Stimulated activated naive B cell treated with anti-CD40 and anti-IgM and Interleukin-4, amounts not matched to agents 10 μg/mL and 1 μg/mL and 100 μg/mL, for 72 hours (primary cell): ENCODE results near the gene USP24.
A peak's percentile ranks its signal among the peaks of the same experiment; 100 is the strongest.
"Not testable (repeated sequence)": the region's sequence is repeated elsewhere in the genome, so short reads cannot be mapped to it uniquely, and the experiment has no call there.

Experiments used
- ATAC-seq, 2 donors: fragments of 150-1000 bp; cut with Tn5 transposase; replicated peaks; 2 replicates each; pipeline ENCODE4 v1.10.0; 2021; ENCODE audit warnings: moderate library complexity in 1 of 2
- DNase-seq: peaks from one replicate; pipeline ENCODE4 v3.0.0; 2021
- H3K27ac Mint-ChIP-seq: one replicate; pipeline ENCODE4 v1.8.0; 2022; ENCODE audit warnings: mild to moderate bottlenecking, mixed read lengths
- H3K27me3 Mint-ChIP-seq, 2 donors: one replicate each; pipeline ENCODE4 v1.8.0; 2022; ENCODE audit warnings: mixed read lengths in 2 of 2
- H3K36me3 Mint-ChIP-seq, 2 donors: one replicate each; pipeline ENCODE4 v1.8.0; 2022; ENCODE audit warnings: mixed read lengths in 2 of 2, mild to moderate bottlenecking in 1 of 2
- H3K4me1 Mint-ChIP-seq, 2 donors: one replicate each; pipeline ENCODE4 v1.8.0; 2022; ENCODE audit warnings: mixed read lengths in 2 of 2, mild to moderate bottlenecking in 1 of 2
- H3K4me3 Mint-ChIP-seq, 2 donors: one replicate each; pipeline ENCODE4 v1.8.0; 2022; ENCODE audit warnings: mild to moderate bottlenecking in 2 of 2, mixed read lengths in 2 of 2, moderate library complexity in 1 of 2
- H3K9me3 Mint-ChIP-seq, 2 donors: one replicate each; pipeline ENCODE4 v1.8.0; 2022; ENCODE audit warnings: mixed read lengths in 2 of 2, mild to moderate bottlenecking in 1 of 2

USP24 gene

DNA sequence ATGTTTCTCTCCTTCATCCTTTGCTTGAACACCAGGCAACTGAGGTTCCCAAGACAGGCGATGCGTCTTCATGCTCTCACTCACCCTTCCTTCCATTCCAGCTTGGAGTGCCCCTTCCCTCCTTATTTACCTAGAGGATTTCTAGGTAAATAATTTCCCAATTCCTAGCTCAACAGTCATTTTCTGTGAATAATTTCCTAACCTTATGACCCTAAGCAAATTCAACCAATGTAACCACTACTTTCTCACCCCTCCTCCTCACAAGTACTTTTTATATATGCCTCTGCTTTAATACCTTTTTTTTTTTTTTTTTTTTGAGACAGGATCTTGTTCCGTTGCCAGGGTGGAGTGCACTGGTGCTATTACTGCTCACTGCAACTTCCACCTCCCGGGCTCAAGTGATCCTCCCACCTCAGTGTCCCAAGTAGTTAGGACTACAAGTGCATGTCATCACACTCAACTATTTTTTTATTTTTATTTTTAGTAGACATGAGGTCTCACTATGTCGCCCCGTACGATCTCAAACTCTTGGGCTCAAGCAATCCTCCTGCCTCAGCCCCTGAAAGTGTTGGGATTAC, 86.7 kb downstream of the USP24 start:
- H3K27me3 Mint-ChIP-seq = no peaks in the 10 kb centered on the region
- DNase-seq (no peak), ATAC-seq (peak in 1 of 2 donors; percentile 5)
- H3K4me1 Mint-ChIP-seq = peaks cover 11 to 22% of the 10 kb centered on the region in 2 donors
- H3K27ac Mint-ChIP-seq = peak overlapping the region; percentile 53
- peak overlapping the region in 1 of 2 donors; percentile 14 for H3K4me3 Mint-ChIP-seq
- no peaks in the 10 kb centered on the region for H3K9me3 Mint-ChIP-seq
- peaks cover 40 to 45% of the 10 kb centered on the region in 2 donors for H3K36me3 Mint-ChIP-seq

- Mint-ChIP-seq H3K27me3 (no peaks in the 10 kb centered on the region), H3K27ac (peak overlapping the region; percentile 53), H3K4me3 (no peak overlapping the region), H3K9me3 (no peaks in the 10 kb centered on the region), H3K36me3 (peaks cover 40 to 44% of the 10 kb centered on the region in 2 donors), H3K4me1 (peaks cover 11 to 22% of the 10 kb centered on the region in 2 donors)
- peak; percentile 95 to 96 for ATAC-seq
- no peak for DNase-seq
These were observed 87.3 kb downstream of the USP24 start for GRCh38 chr1:55127827-55128343.

DNA sequence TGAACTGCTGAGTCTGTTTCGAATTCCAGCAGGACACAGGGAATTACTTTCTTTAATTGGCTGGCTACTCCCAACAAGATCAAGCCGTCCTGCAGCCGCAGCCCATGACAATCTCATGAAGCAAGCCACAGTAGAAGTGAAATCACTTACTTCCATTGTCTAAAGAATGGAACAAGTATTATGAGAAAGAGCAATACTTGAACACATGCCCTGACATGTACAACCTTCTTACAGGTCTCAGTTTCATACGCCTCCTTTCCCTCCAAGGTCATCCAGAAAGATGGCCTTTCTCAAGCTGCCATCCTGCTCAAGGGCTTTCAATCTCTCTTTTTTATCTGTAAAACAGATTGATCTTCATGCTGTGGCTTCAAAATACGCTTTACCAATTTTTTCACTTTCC, 90.7 kb downstream of the USP24 start:
- no peak overlapping the region for H3K27ac Mint-ChIP-seq
- H3K9me3 Mint-ChIP-seq = no peaks in the 10 kb centered on the region
- H3K27me3 Mint-ChIP-seq = no peaks in the 10 kb centered on the region
- H3K4me3 Mint-ChIP-seq = no peak overlapping the region
- H3K4me1 Mint-ChIP-seq = peaks cover 9 to 13% of the 10 kb centered on the region in 2 donors
- H3K36me3 Mint-ChIP-seq = peaks cover 55 to 59% of the 10 kb centered on the region in 2 donors
- ATAC-seq (no peak), DNase-seq (no peak)

- ATAC-seq = no peak
- Mint-ChIP-seq H3K27ac (peak overlapping the region; percentile 22), H3K4me3 (no peak overlapping the region), H3K4me1 (peaks cover 1 to 20% of the 10 kb centered on the region in 2 donors), H3K9me3 (no peaks in the 10 kb centered on the region), H3K27me3 (no peaks in the 10 kb centered on the region), H3K36me3 (peaks cover 63 to 69% of the 10 kb centered on the region in 2 donors)
- DNase-seq = no peak
These were observed 94.6 kb downstream of the USP24 start for GRCh38 chr1:55120538-55120937.

DNA sequence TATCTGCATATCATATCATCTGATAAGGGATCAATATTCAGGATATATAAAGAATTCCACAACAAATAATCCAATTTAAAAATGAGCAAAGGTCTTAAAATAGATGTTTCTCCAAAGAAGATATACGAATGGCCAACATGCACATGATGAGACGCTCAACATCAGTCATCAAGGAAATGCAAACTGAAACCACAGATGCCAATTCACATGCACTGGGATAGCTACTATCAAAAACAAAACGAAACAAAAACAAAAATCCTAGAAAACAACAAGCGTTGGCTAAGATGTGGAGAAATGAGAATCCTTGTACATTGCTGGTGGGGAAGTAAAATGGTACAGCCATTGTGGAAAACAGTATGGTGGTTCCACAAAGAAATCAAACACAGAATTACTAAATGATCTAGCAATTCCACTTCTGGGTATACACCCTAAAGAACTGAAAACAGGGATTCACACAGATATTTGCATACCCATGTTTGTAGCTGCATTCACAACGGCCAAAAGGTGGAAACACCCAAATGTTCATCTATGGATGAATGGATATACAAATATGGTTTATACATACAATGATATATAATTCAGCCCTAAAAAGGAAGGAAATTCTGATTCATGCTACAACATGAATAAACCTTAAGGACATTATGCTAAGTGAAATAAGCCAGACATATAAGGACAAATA, 96.4 kb downstream of the USP24 start:
- no peaks in the 10 kb centered on the region for H3K9me3 Mint-ChIP-seq
- no peak for ATAC-seq
- no peaks in the 10 kb centered on the region for H3K27me3 Mint-ChIP-seq
- no peak overlapping the region for H3K4me3 Mint-ChIP-seq
- H3K36me3 Mint-ChIP-seq = peaks cover 68 to 76% of the 10 kb centered on the region in 2 donors
- no peak for DNase-seq
- peaks cover 1 to 20% of the 10 kb centered on the region in 2 donors for H3K4me1 Mint-ChIP-seq
- H3K27ac Mint-ChIP-seq = no peak overlapping the region

GRCh38 chr1:55117941-55118340, 97.2 kb downstream of the USP24 start:
- DNase-seq (no peak), ATAC-seq (no peak)
- H3K27me3 Mint-ChIP-seq = no peaks in the 10 kb centered on the region
- H3K36me3 Mint-ChIP-seq = peaks cover 77 to 85% of the 10 kb centered on the region in 2 donors
- H3K4me3 Mint-ChIP-seq = no peak overlapping the region
- H3K4me1 Mint-ChIP-seq = peaks cover 1 to 20% of the 10 kb centered on the region in 2 donors
- no peak overlapping the region for H3K27ac Mint-ChIP-seq
- H3K9me3 Mint-ChIP-seq = no peaks in the 10 kb centered on the region

- peaks cover 54 to 68% of the 10 kb centered on the region in 2 donors for H3K36me3 Mint-ChIP-seq
- H3K4me3 Mint-ChIP-seq, H3K27me3 Mint-ChIP-seq, H3K9me3 Mint-ChIP-seq, DNase-seq, H3K4me1 Mint-ChIP-seq, ATAC-seq: not testable (repeated sequence)
- H3K27ac Mint-ChIP-seq = peak overlapping the region; percentile 59
These were observed 106.2 kb downstream of the USP24 start for GRCh38 chr1:55109005-55109404.

- H3K36me3 Mint-ChIP-seq = peaks cover 44 to 57% of the 10 kb centered on the region in 2 donors
- ATAC-seq (no peak), DNase-seq (no peak)
- no peak overlapping the region for H3K27ac Mint-ChIP-seq
- no peak overlapping the region for H3K4me3 Mint-ChIP-seq
- H3K27me3 Mint-ChIP-seq = no peaks in the 10 kb centered on the region
- H3K4me1 Mint-ChIP-seq = no peaks in the 10 kb centered on the region
- no peaks in the 10 kb centered on the region for H3K9me3 Mint-ChIP-seq
These were observed 108.1 kb downstream of the USP24 start for GRCh38 chr1:55107101-55107500.

GRCh38 chr1:55103891-55104290, 111.3 kb downstream of the USP24 start:
- Mint-ChIP-seq H3K36me3 (peaks cover 35 to 46% of the 10 kb centered on the region in 2 donors), H3K27me3 (no peaks in the 10 kb centered on the region), H3K9me3 (no peaks in the 10 kb centered on the region), H3K4me1 (no peaks in the 10 kb centered on the region), H3K4me3 (no peak overlapping the region), H3K27ac (no peak overlapping the region)
- ATAC-seq (no peak), DNase-seq (no peak)

- no peak for DNase-seq
- no peaks in the 10 kb centered on the region for H3K4me1 Mint-ChIP-seq
These were observed 120.1 kb downstream of the USP24 start for GRCh38 chr1:55095095-55095494.

DNA sequence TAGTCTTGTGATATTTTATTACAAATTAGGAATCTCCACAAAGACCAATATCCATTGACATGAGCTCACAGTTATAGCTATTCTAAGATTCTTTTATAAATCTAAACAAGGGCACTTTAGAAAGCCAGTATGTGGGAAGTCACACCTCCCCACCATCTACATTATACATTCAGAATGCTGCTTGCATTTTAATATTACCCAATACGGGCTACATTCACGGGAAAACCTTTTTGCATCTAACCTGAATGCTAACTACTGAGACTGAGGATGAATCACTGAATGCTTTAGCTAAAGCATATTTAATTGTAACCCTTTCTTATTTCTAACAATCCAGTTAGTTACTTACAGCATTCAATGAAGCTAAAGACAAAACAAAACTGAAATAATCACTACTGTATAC, 122.7 kb downstream of the USP24 start:
- DNase-seq = no peak
- Mint-ChIP-seq H3K36me3 (peaks cover 58 to 62% of the 10 kb centered on the region in 2 donors), H3K27ac (no peak overlapping the region)

More at GRCh38 chr1:55095095-55095494, 120.1 kb downstream of the USP24 start:
- Mint-ChIP-seq H3K4me3 (no peak overlapping the region), H3K9me3 (no peaks in the 10 kb centered on the region), H3K27me3 (no peaks in the 10 kb centered on the region), H3K36me3 (peaks cover 51 to 54% of the 10 kb centered on the region in 2 donors), H3K27ac (no peak overlapping the region)
- ATAC-seq = no peak

GRCh38 chr1:55089683-55090082, 125.5 kb downstream of the USP24 start:
- no peak overlapping the region for H3K27ac Mint-ChIP-seq
- no peak for DNase-seq
- no peak overlapping the region for H3K4me3 Mint-ChIP-seq
- H3K36me3 Mint-ChIP-seq = peaks cover 51 to 55% of the 10 kb centered on the region in 2 donors
- ATAC-seq = no peak
- H3K27me3 Mint-ChIP-seq = no peaks in the 10 kb centered on the region
- no peaks in the 10 kb centered on the region for H3K9me3 Mint-ChIP-seq
- peaks cover 7 to 23% of the 10 kb centered on the region in 2 donors for H3K4me1 Mint-ChIP-seq

More for the DNA sequence above, 122.7 kb downstream of the USP24 start:
- Mint-ChIP-seq H3K9me3 (no peaks in the 10 kb centered on the region), H3K27me3 (no peaks in the 10 kb centered on the region), H3K4me3 (no peak overlapping the region), H3K4me1 (peaks cover 7 to 23% of the 10 kb centered on the region in 2 donors)
- no peak for ATAC-seq

GRCh38 chr1:55088413-55088812, 126.8 kb downstream of the USP24 start:
- Mint-ChIP-seq H3K27me3 (no peaks in the 10 kb centered on the region), H3K36me3 (peaks cover 51 to 61% of the 10 kb centered on the region in 2 donors), H3K4me3 (peak overlapping the region in 1 of 2 donors; percentile 5), H3K9me3 (no peaks in the 10 kb centered on the region), H3K27ac (peak overlapping the region; percentile 66), H3K4me1 (peaks cover 7 to 23% of the 10 kb centered on the region in 2 donors)
- DNase-seq = peak; percentile 15
- ATAC-seq = peak; percentile 91

GRCh38 chr1:55087439-55087838, 127.7 kb downstream of the USP24 start:
- Mint-ChIP-seq H3K36me3 (peaks cover 51 to 66% of the 10 kb centered on the region in 2 donors), H3K4me3 (no peak overlapping the region), H3K27ac (peak overlapping the region; percentile 85), H3K9me3 (no peaks in the 10 kb centered on the region), H3K27me3 (no peaks in the 10 kb centered on the region), H3K4me1 (peaks cover 7 to 23% of the 10 kb centered on the region in 2 donors)
- no peak for ATAC-seq
- DNase-seq = no peak

DNA sequence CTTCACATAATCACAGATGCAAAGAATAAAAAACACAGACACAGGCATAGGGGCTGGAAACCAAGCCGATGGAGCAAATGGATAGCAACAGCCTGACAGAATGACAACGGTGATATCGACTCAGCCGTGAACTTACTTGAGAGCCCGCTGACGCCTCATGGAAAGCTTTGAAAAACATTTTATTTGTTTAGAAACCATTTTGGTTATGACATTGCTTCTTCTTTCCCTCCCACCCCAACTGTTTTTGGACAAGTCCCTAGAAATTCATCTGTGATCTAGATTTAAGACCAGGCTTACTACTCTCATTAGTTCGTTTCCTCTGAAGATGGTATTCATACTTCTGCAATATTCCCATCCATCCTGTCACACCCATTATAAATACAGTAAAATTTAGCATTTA, 130.9 kb downstream of the USP24 start:
- no peak for ATAC-seq
- no peak overlapping the region for H3K4me3 Mint-ChIP-seq
- H3K36me3 Mint-ChIP-seq = peaks cover 50 to 68% of the 10 kb centered on the region in 2 donors
- peaks cover 7 to 16% of the 10 kb centered on the region in 2 donors for H3K4me1 Mint-ChIP-seq
- H3K27me3 Mint-ChIP-seq = no peaks in the 10 kb centered on the region
- no peaks in the 10 kb centered on the region for H3K9me3 Mint-ChIP-seq
- H3K27ac Mint-ChIP-seq = no peak overlapping the region
- no peak for DNase-seq
